ENCODE measurements around the gene SPG7.

Gene SPG7

GRCh38 chr16:89598199-89598598 is 90.0 kb downstream of the SPG7 start (continued):
- TF ChIP-seq ZNF16 (tag by site-specific recombination; IDR thresholded peaks at IDR 0.05; ENCODE audit: low read depth) = no peak

GRCh38 chr16:89599451-89599858 is 91.3 kb downstream of the SPG7 start:
- H3K9me3 ChIP-seq (ENCODE audit: control insufficient read depth, insufficient read depth, low read depth, low read length) = no peaks in the 10 kb centered on the region
- peak; percentile 91 for TF ChIP-seq KLF1 (tag by site-specific recombination; IDR thresholded peaks at IDR 0.05)
- peak; percentile 72 for TF ChIP-seq KLF17 (tag by site-specific recombination; IDR thresholded peaks at IDR 0.05)
- peak; percentile 33; the same call in 1 of the 2 replicates for TF ChIP-seq CTCF (tag by site-specific recombination; IDR thresholded peaks at IDR 0.05)
- TF ChIP-seq ZIC2 (tag by site-specific recombination; IDR thresholded peaks at IDR 0.05) = peak; percentile 44; the same call in 1 of the 2 replicates
- TF ChIP-seq ZNF521 (tag by site-specific recombination; IDR thresholded peaks at IDR 0.05) = no peak
- 0 out of 2 replicates have a peak, but pooled peaks have one; percentile 18 for TF ChIP-seq ZEB2 (tag by site-specific recombination; IDR thresholded peaks at IDR 0.05)
- TF ChIP-seq ZNF341 (tag by site-specific recombination; IDR thresholded peaks at IDR 0.05; ENCODE audit: low read depth) = peak; percentile 87
- no peak for TF ChIP-seq ZNF791 (tag by site-specific recombination; IDR thresholded peaks at IDR 0.05)
- POLR2A ChIA-PET = no interaction called here
- no peak overlapping the region for H3K27ac ChIP-seq (ENCODE audit: extremely low read depth, low read depth, low read length)
- H3K36me3 ChIP-seq (ENCODE audit: control insufficient read depth in 2 of 2, insufficient read depth in 1 of 2, low read length in 2 of 2) = no peaks in the 10 kb centered on the region
- no peak overlapping the region for H3K4me3 ChIP-seq (ENCODE audit: low read depth, low read length)
- no peaks in the 10 kb centered on the region for H3K4me1 ChIP-seq (ENCODE audit: control insufficient read depth, insufficient read depth, low read length)
- CTCF ChIA-PET = interaction anchor here (0.5 to 2.4 kb wide), 6 partner anchors 16 to 80 kb away, joined by 3 to 18 read pairs (median 4); no protein-coding TSS in a partner anchor

- POLR2A ChIA-PET = no interaction called here
- Histone ChIP-seq H3K36me3 (ENCODE audit: control insufficient read depth in 2 of 2, insufficient read depth in 1 of 2, low read length in 2 of 2) (no peaks in the 10 kb centered on the region), H3K4me3 (ENCODE audit: low read depth, low read length) (no peak overlapping the region), H3K27ac (ENCODE audit: extremely low read depth, low read depth, low read length) (no peak overlapping the region), H3K4me1 (ENCODE audit: control insufficient read depth, insufficient read depth, low read length) (no peaks in the 10 kb centered on the region), H3K9me3 (ENCODE audit: control insufficient read depth, insufficient read depth, low read depth, low read length) (no peaks in the 10 kb centered on the region)
- TF ChIP-seq TSHZ1 (tag by site-specific recombination; IDR thresholded peaks at IDR 0.05; ENCODE audit: borderline replicate concordance) (no peak), ZNF580 (tag by site-specific recombination; IDR thresholded peaks at IDR 0.05) (no peak), ZNF645 (tag by site-specific recombination; IDR thresholded peaks at IDR 0.05) (no peak), ATF2 (tag by site-specific recombination; IDR thresholded peaks at IDR 0.05; ENCODE audit: low read depth) (no peak), ZNF843 (tag by site-specific recombination; IDR thresholded peaks at IDR 0.05) (no peak), ZNF707 (tag by site-specific recombination; IDR thresholded peaks at IDR 0.05) (no peak), KLF16 (tag by site-specific recombination; IDR thresholded peaks at IDR 0.05) (no peak), SETDB1 (IDR thresholded peaks at IDR 0.05; ENCODE audit: insufficient read length, low read length) (no peak), YY1 (tag by site-specific recombination; IDR thresholded peaks at IDR 0.05) (no peak)
- CTCF ChIA-PET = interaction anchor here (0.5 to 2.4 kb wide), 8 partner anchors 8 to 99 kb away, joined by 3 to 18 read pairs (median 4); no protein-coding TSS in a partner anchor
Observed at GRCh38 chr16:89599902-89600301, 91.7 kb downstream of the SPG7 start.

Measured in HEK293 (cell line).